ENCODE data around the gene PCCB.
A peak's percentile ranks its signal among the peaks of the same experiment; 100 is the strongest.

PCCB gene

GRCh38 chr3:136250059-136250902 is at the start of gene PCCB:
Gene PCCB, plus strand, starts transcription at chr3:136250340. Its CDS starts 36 bp downstream, at chr3:136250376.
- ATAC-seq: peak; percentile 100

GRCh38 chr3:136207489-136208115 is 42.5 kb upstream of the PCCB start:
- no peak for ATAC-seq
- 0 out of 2 replicates have a peak, but pooled peaks have one; percentile 32 for TF ChIP-seq ISL1 (CRISPR knock-in tag; IDR thresholded peaks at IDR 0.05)
- TF ChIP-seq POU6F1 (CRISPR knock-in tag; IDR thresholded peaks at IDR 0.05; ENCODE audit: borderline replicate concordance, low read depth): no peak

More at GRCh38 chr3:136250059-136250902, at the start of gene PCCB:
- 0 out of 2 replicates have a peak, but pooled peaks have one; percentile 7 for TF ChIP-seq ZNF8 (CRISPR knock-in tag; IDR thresholded peaks at IDR 0.05)
- TF ChIP-seq POU6F1 (CRISPR knock-in tag; IDR thresholded peaks at IDR 0.05; ENCODE audit: borderline replicate concordance, low read depth): no peak

- peak; percentile 31; the same call in 2 of the 3 replicates for ATAC-seq
- TF ChIP-seq ISL1 (CRISPR knock-in tag; IDR thresholded peaks at IDR 0.05) (no peak), ZFP3 (CRISPR knock-in tag; IDR thresholded peaks at IDR 0.05) (no peak), PPARA (CRISPR knock-in tag; IDR thresholded peaks at IDR 0.05; ENCODE audit: borderline replicate concordance) (no peak), TSHZ2 (CRISPR knock-in tag; IDR thresholded peaks at IDR 0.05) (no peak), BACH2 (CRISPR knock-in tag; IDR thresholded peaks at IDR 0.05; ENCODE audit: borderline replicate concordance) (no peak), ARNTL (CRISPR knock-in tag; IDR thresholded peaks at IDR 0.05; ENCODE audit: borderline replicate concordance, low read depth) (no peak), CSRNP3 (CRISPR knock-in tag; IDR thresholded peaks at IDR 0.05) (no peak), ZNF8 (CRISPR knock-in tag; IDR thresholded peaks at IDR 0.05) (no peak), TOX (CRISPR knock-in tag; IDR thresholded peaks at IDR 0.05; ENCODE audit: borderline replicate concordance) (no peak), OSR1 (CRISPR knock-in tag; IDR thresholded peaks at IDR 0.05) (no peak), POU6F1 (CRISPR knock-in tag; IDR thresholded peaks at IDR 0.05; ENCODE audit: borderline replicate concordance, low read depth) (no peak), ZFP30 (CRISPR knock-in tag; IDR thresholded peaks at IDR 0.05) (no peak), TCF4 (CRISPR knock-in tag; IDR thresholded peaks at IDR 0.05; ENCODE audit: borderline replicate concordance) (no peak), ESRRG (CRISPR knock-in tag; IDR thresholded peaks at IDR 0.05) (no peak), RARB (CRISPR knock-in tag; IDR thresholded peaks at IDR 0.05) (no peak), ZC3H10 (CRISPR knock-in tag; IDR thresholded peaks at IDR 0.05) (no peak), CSDC2 (CRISPR knock-in tag; IDR thresholded peaks at IDR 0.05) (no peak), PATZ1 (CRISPR knock-in tag; IDR thresholded peaks at IDR 0.05; ENCODE audit: borderline replicate concordance) (no peak), ZNF565 (CRISPR knock-in tag; conservative IDR thresholded peaks at IDR 0.05; ENCODE audit: low read depth) (no peak), CREB5 (CRISPR knock-in tag; IDR thresholded peaks at IDR 0.05; ENCODE audit: low read depth) (no peak)
These were observed 40.2 kb upstream of the PCCB start for GRCh38 chr3:136209921-136210320.
